ENCODE results near the gene POLL.

The POLL gene

GRCh38 chr10:101573885-101574753 is 13.9 kb downstream of the POLL start:
- DNase-seq (ENCODE audit: low spot score): no peak

- no peak for DNase-seq (ENCODE audit: low spot score)
Observed at GRCh38 chr10:101572785-101573184, 15.3 kb downstream of the POLL start.

GRCh38 chr10:101572126-101572525 is 15.9 kb downstream of the POLL start:
- DNase-seq (ENCODE audit: low spot score): no peak

GRCh38 chr10:101571271-101571925 is 16.7 kb downstream of the POLL start:
- DNase-seq (ENCODE audit: low spot score): no peak

GRCh38 chr10:101570428-101571270 is 17.4 kb downstream of the POLL start:
- no peak for DNase-seq (ENCODE audit: low spot score)

- DNase-seq (ENCODE audit: low spot score): peak; percentile 50
Observed at GRCh38 chr10:101569622-101570427, 18.2 kb downstream of the POLL start.

- no peak for DNase-seq (ENCODE audit: low spot score)
Observed at GRCh38 chr10:101569323-101569621, 18.8 kb downstream of the POLL start.

GRCh38 chr10:101568054-101568745 is 19.9 kb downstream of the POLL start:
- DNase-seq (ENCODE audit: low spot score): no peak

GRCh38 chr10:101567165-101568006 is 20.7 kb downstream of the POLL start:
- DNase-seq (ENCODE audit: low spot score): no peak

- DNase-seq (ENCODE audit: low spot score): no peak
Observed at GRCh38 chr10:101566333-101567164, 21.5 kb downstream of the POLL start.

GRCh38 chr10:101565936-101566332 is 22.1 kb downstream of the POLL start:
- DNase-seq (ENCODE audit: low spot score): no peak

- no peak for DNase-seq (ENCODE audit: low spot score)
Observed at GRCh38 chr10:101565370-101565900, 22.6 kb downstream of the POLL start.

- no peak for DNase-seq (ENCODE audit: low spot score)
Observed at GRCh38 chr10:101564490-101564991, 23.5 kb downstream of the POLL start.

GRCh38 chr10:101563497-101564040 is 24.5 kb downstream of the POLL start:
- DNase-seq (ENCODE audit: low spot score): no peak

- DNase-seq (ENCODE audit: low spot score): no peak
Observed at GRCh38 chr10:101563007-101563406, 25.1 kb downstream of the POLL start.

- no peak for DNase-seq (ENCODE audit: low spot score)
Observed at GRCh38 chr10:101562231-101562630, 25.8 kb downstream of the POLL start.

- no peak for DNase-seq (ENCODE audit: low spot score)
Observed at GRCh38 chr10:101561068-101561915, 26.8 kb downstream of the POLL start.
